ENCODE measurements around the gene PLS1.
"Not testable (repeated sequence)": the region's sequence is repeated elsewhere in the genome, so short reads cannot be mapped to it uniquely, and the experiment has no call there.

Gene PLS1

GRCh38 chr3:142595951-142596725 is at the start of gene PLS1:
PLS1 (plus strand) TSS chr3:142596393; CDS start chr3:142664238, 67,845 bp downstream.
- peak; percentile 70 to 74 for DNase-seq (ENCODE audit: low read depth in 2 of 2)

- DNase-seq (ENCODE audit: low read depth in 2 of 2) = no peak
Observed at GRCh38 chr3:142549986-142550385, 46.2 kb upstream of the PLS1 start.

- DNase-seq (ENCODE audit: low read depth in 2 of 2) = not testable (repeated sequence)
Observed at GRCh38 chr3:142552579-142552978, 43.6 kb upstream of the PLS1 start.

GRCh38 chr3:142553741-142554140 is 42.5 kb upstream of the PLS1 start:
- no peak for DNase-seq (ENCODE audit: low read depth in 2 of 2)

- DNase-seq (ENCODE audit: low read depth in 2 of 2) = no peak
Observed at GRCh38 chr3:142560118-142560517, 36.1 kb upstream of the PLS1 start.

- no peak for DNase-seq (ENCODE audit: low read depth in 2 of 2)
Observed at GRCh38 chr3:142563496-142563997, 32.6 kb upstream of the PLS1 start.

GRCh38 chr3:142566096-142566495 is 30.1 kb upstream of the PLS1 start:
- DNase-seq (ENCODE audit: low read depth in 2 of 2) = no peak

- no peak for DNase-seq (ENCODE audit: low read depth in 2 of 2)
Observed at GRCh38 chr3:142568393-142569017, 27.7 kb upstream of the PLS1 start.

GRCh38 chr3:142569422-142569821 is 26.8 kb upstream of the PLS1 start:
- not testable (repeated sequence) for DNase-seq (ENCODE audit: low read depth in 2 of 2)

- DNase-seq (ENCODE audit: low read depth in 2 of 2) = not testable (repeated sequence)
Observed at GRCh38 chr3:142574223-142574622, 22.0 kb upstream of the PLS1 start.

- DNase-seq (ENCODE audit: low read depth in 2 of 2) = no peak
Observed at GRCh38 chr3:142574665-142575064, 21.5 kb upstream of the PLS1 start.

GRCh38 chr3:142576792-142577191 is 19.4 kb upstream of the PLS1 start:
- DNase-seq (ENCODE audit: low read depth in 2 of 2) = no peak

- DNase-seq (ENCODE audit: low read depth in 2 of 2) = no peak
Observed at GRCh38 chr3:142577696-142578328, 18.4 kb upstream of the PLS1 start.

GRCh38 chr3:142578329-142579223 is 17.6 kb upstream of the PLS1 start, which contains the start of gene ATR:
ATR (minus strand) TSS chr3:142578733; CDS start chr3:142578704, 29 bp downstream.
- peak; percentile 92 for DNase-seq (ENCODE audit: low read depth in 2 of 2)

- DNase-seq (ENCODE audit: low read depth in 2 of 2) = no peak
Observed at GRCh38 chr3:142580061-142580423, 16.2 kb upstream of the PLS1 start.

GRCh38 chr3:142581070-142581469 is 15.1 kb upstream of the PLS1 start:
- not testable (repeated sequence) for DNase-seq (ENCODE audit: low read depth in 2 of 2)

GRCh38 chr3:142586803-142587406 is 9.3 kb upstream of the PLS1 start:
- DNase-seq (ENCODE audit: low read depth in 2 of 2) = no peak

GRCh38 chr3:142588703-142589102 is 7.5 kb upstream of the PLS1 start:
- DNase-seq (ENCODE audit: low read depth in 2 of 2) = no peak

GRCh38 chr3:142592268-142592667 is 3.9 kb upstream of the PLS1 start:
- DNase-seq (ENCODE audit: low read depth in 2 of 2) = not testable (repeated sequence)

GRCh38 chr3:142595141-142595540 is 1.1 kb upstream of the PLS1 start:
- no peak for DNase-seq (ENCODE audit: low read depth in 2 of 2)

- no peak for DNase-seq (ENCODE audit: low read depth in 2 of 2)
Observed at GRCh38 chr3:142595581-142595950, 627 bp upstream of the PLS1 start.

All from activated CD8-positive, alpha-beta memory T cell treated with anti-CD3 and anti-CD28 coated beads for 4 hours (primary cell).